IMR-90 (cell line): ENCODE data around the gene SLC46A3. TPM values are rescaled to one million over a fixed set of nuclear protein-coding genes. Genes with fewer than 3 reads are reported as not detected.

ENCODE experiments used
- ATAC-seq: fragments of 200-7000 bp; cut with Tn5 transposase; 2 replicates; pipeline ENCODE4 v1.9.1; 2020; ENCODE audit warnings: low read depth, mild to moderate bottlenecking, moderate library complexity
- BruUV-seq: library from RNA; stranded (reverse); fragments of 400-500 nt; replicated peaks from 2 replicates; lab custom pipeline; 2021; lab: Mats Ljungman, UMichigan
- CTCF ChIA-PET: fragments of 300-600 bp; formaldehyde crosslinking; extraction: SDS; loops from one replicate; lab custom pipeline; 2021; ENCODE audit warnings: antibody characterized with exemption; lab: Yijun Ruan, JAX
- POLR2A ChIA-PET: fragments of 300-600 bp; sonication (Branson Sonifier 250); formaldehyde crosslinking; loops from one replicate; lab custom pipeline; 2022; ENCODE audit warnings: antibody characterized with exemption; ENCODE audit not compliant: unreplicated experiment; lab: Charles Lee
- DNase-seq: peaks from one replicate; pipeline ENCODE4 v3.0.0; 2013
- H2AFZ ChIP-seq: replicated peaks from 2 replicates; pipeline ENCODE3; 2013; ENCODE audit warnings: low read length, mild to moderate bottlenecking; ENCODE audit not compliant: poor library complexity
- H2AK5ac ChIP-seq: 2 replicates; pipeline ENCODE4 v1.6.1; 2013; ENCODE audit warnings: low read depth, low read length, inconsistent platforms
- H2AK9ac ChIP-seq: replicated peaks from 2 replicates; pipeline ENCODE3; 2013; ENCODE audit warnings: mild to moderate bottlenecking, low read depth, low read length, moderate library complexity; ENCODE audit not compliant: poor library complexity
- H2BK120ac ChIP-seq: 2 replicates; pipeline ENCODE4 v1.6.1; 2013; ENCODE audit warnings: low read depth, low read length, inconsistent platforms
- H2BK15ac ChIP-seq: 3 replicates; pipeline ENCODE4 v1.6.1; 2013; ENCODE audit warnings: low read depth, low read length, inconsistent platforms
- H2BK20ac ChIP-seq: 2 replicates; pipeline ENCODE4 v1.6.1; 2013; ENCODE audit warnings: low read depth, mild to moderate bottlenecking, inconsistent platforms, low read length, moderate library complexity
- H2BK5ac ChIP-seq: 2 replicates; pipeline ENCODE4 v1.6.1; 2013; ENCODE audit warnings: mild to moderate bottlenecking, low read depth, low read length, inconsistent platforms; ENCODE audit not compliant: poor library complexity, severe bottlenecking
- H3K14ac ChIP-seq: replicated peaks from 2 replicates; pipeline ENCODE4 v1.6.1; 2013; ENCODE audit warnings: low read depth, low read length, inconsistent platforms
- H3K18ac ChIP-seq: 2 replicates; pipeline ENCODE4 v1.6.1; 2013; ENCODE audit warnings: low read depth, low read length, control low read depth
- H3K23ac ChIP-seq: 2 replicates; pipeline ENCODE4 v1.6.1; 2013; ENCODE audit warnings: low read depth, low read length, inconsistent platforms
- H3K27ac ChIP-seq: 2 replicates; pipeline ENCODE4 v1.5.1; 2013; ENCODE audit warnings: mild to moderate bottlenecking, control low read depth, low read length; ENCODE audit not compliant: insufficient read depth
- H3K27me3 ChIP-seq: 2 replicates; pipeline ENCODE4 v1.6.1; 2013; ENCODE audit warnings: low read length; ENCODE audit not compliant: control insufficient read depth, insufficient read depth
- H3K36me3 ChIP-seq: 2 replicates; pipeline ENCODE4 v1.6.1; 2013; ENCODE audit warnings: low read length, mixed read lengths; ENCODE audit not compliant: control insufficient read depth, insufficient read depth
- H3K4ac ChIP-seq: 2 replicates; pipeline ENCODE4 v1.6.1; 2013; ENCODE audit warnings: low read depth, low read length, inconsistent platforms
- H3K4me1 ChIP-seq: 2 replicates; pipeline ENCODE4 v1.6.1; 2013; ENCODE audit warnings: low read length, mixed read lengths; ENCODE audit not compliant: control insufficient read depth, insufficient read depth
- H3K4me2 ChIP-seq: 2 replicates; pipeline ENCODE4 v1.6.1; 2013; ENCODE audit warnings: low read depth, mild to moderate bottlenecking, control low read depth, low read length, moderate library complexity
- H3K4me3 ChIP-seq: 2 replicates; pipeline ENCODE4 v1.5.1; 2013; ENCODE audit warnings: low read depth, mild to moderate bottlenecking, control low read depth, low read length, moderate library complexity; ENCODE audit not compliant: insufficient read depth
- H3K56ac ChIP-seq: 2 replicates; pipeline ENCODE4 v1.6.1; 2013; ENCODE audit warnings: low read length, inconsistent platforms; ENCODE audit not compliant: insufficient read depth; ENCODE audit errors: extremely low read depth
- H3K79me1 ChIP-seq, 2 experiments: 2 replicates each; pipeline ENCODE4 v1.6.1; 2013; ENCODE audit warnings: low read length in 2 of 2, inconsistent platforms in 1 of 2, low read depth in 1 of 2
- H3K9ac ChIP-seq: 2 replicates; pipeline ENCODE4 v1.6.1; 2013; ENCODE audit warnings: low read depth, low read length, control low read depth
- H3K9me1 ChIP-seq: 2 replicates; pipeline ENCODE4 v1.6.1; 2013; ENCODE audit warnings: low read length, inconsistent platforms; ENCODE audit not compliant: insufficient read depth
- H3K9me3 ChIP-seq: 2 replicates; pipeline ENCODE4 v1.6.1; 2013; ENCODE audit warnings: low read length; ENCODE audit not compliant: control insufficient read depth, insufficient read depth
- H4K20me1 ChIP-seq: 2 replicates; pipeline ENCODE4 v1.6.1; 2013; ENCODE audit warnings: low read length, inconsistent platforms; ENCODE audit not compliant: insufficient read depth
- H4K5ac ChIP-seq: 2 replicates; pipeline ENCODE4 v1.6.1; 2013; ENCODE audit warnings: mild to moderate bottlenecking, low read depth, low read length, control low read depth
- H4K8ac ChIP-seq, 2 experiments: 2 replicates each; pipeline ENCODE4 v1.6.1; 2013; ENCODE audit warnings: low read depth in 2 of 2, low read length in 2 of 2, control low read depth in 1 of 2, inconsistent platforms in 1 of 2
- H4K91ac ChIP-seq: 2 replicates; pipeline ENCODE4 v1.6.1; 2013; ENCODE audit warnings: low read depth, low read length, inconsistent platforms; ENCODE audit not compliant: insufficient read depth
- BHLHE40 ChIP-seq: fragments of 150-350 bp; IDR thresholded peaks from 2 replicates; pipeline ENCODE4 v1.6.1; 2016; ENCODE audit warnings: mild to moderate bottlenecking, low read depth, low read length
- CEBPB ChIP-seq: IDR thresholded peaks from 2 replicates; pipeline ENCODE4 v1.6.1; 2012; ENCODE audit warnings: low read depth, low read length, improper control_type of control experiment
- CHD1 ChIP-seq: IDR thresholded peaks from 2 replicates; pipeline ENCODE4 v1.6.1; 2012; ENCODE audit warnings: low read depth, low read length, improper control_type of control experiment
- FOS ChIP-seq: fragments of 150-350 bp; IDR thresholded peaks from 2 replicates; pipeline ENCODE4 v1.6.1; 2016; ENCODE audit warnings: low read depth, low read length
- MAFK ChIP-seq: IDR thresholded peaks from 2 replicates; pipeline ENCODE4 v1.6.1; 2012; ENCODE audit warnings: low read depth, low read length, improper control_type of control experiment
- MAZ ChIP-seq: IDR thresholded peaks from 2 replicates; pipeline ENCODE4 v1.6.1; 2012; ENCODE audit warnings: low read depth, mild to moderate bottlenecking, low read length, improper control_type of control experiment, moderate library complexity, borderline replicate concordance
- MXI1 ChIP-seq: IDR thresholded peaks from 2 replicates; pipeline ENCODE4 v1.6.1; 2012; ENCODE audit warnings: low read depth, mild to moderate bottlenecking, low read length, moderate library complexity, borderline replicate concordance
- NFE2L2 ChIP-seq: fragments of 150-350 bp; IDR thresholded peaks from 2 replicates; pipeline ENCODE4 v1.6.1; 2016; ENCODE audit warnings: low read depth, mild to moderate bottlenecking, low read length
- POLR2A ChIP-seq: IDR thresholded peaks from 2 replicates; pipeline ENCODE4 v1.6.1; 2012; ENCODE audit warnings: mild to moderate bottlenecking, low read depth, low read length
- RAD21 ChIP-seq: IDR thresholded peaks from 2 replicates; pipeline ENCODE4 v1.6.1; 2012; ENCODE audit warnings: low read length, improper control_type of control experiment
- RCOR1 ChIP-seq: IDR thresholded peaks from 2 replicates; pipeline ENCODE4 v1.6.1; 2012; ENCODE audit warnings: mild to moderate bottlenecking, low read length, improper control_type of control experiment; ENCODE audit not compliant: insufficient replicate concordance
- RFX5 ChIP-seq: IDR thresholded peaks from 2 replicates; pipeline ENCODE4 v1.8.0; 2012; ENCODE audit warnings: low read depth, mild to moderate bottlenecking, low read length, moderate library complexity
- SMC3 ChIP-seq: fragments of 150-350 bp; IDR thresholded peaks from 2 replicates; pipeline ENCODE4 v1.6.1; 2016; ENCODE audit warnings: low read depth, mild to moderate bottlenecking, antibody characterized with exemption, low read length, moderate library complexity
- USF2 ChIP-seq: fragments of 150-350 bp; IDR thresholded peaks from 2 replicates; pipeline ENCODE4 v1.6.1; 2017; ENCODE audit warnings: mild to moderate bottlenecking, antibody characterized with exemption, low read length, low read depth
- WGBS, 2 experiments: methylation state at CpG; one replicate each; pipeline versions ENCODE4 v1.1.5 to v1.1.7; 2013; ENCODE audit warnings: missing lambda C conversion rate in 2 of 2; ENCODE audit not compliant: insufficient read length in 1 of 2; ENCODE audit errors: extremely low coverage in 2 of 2; 5-methylcytosine and 5-hydroxymethylcytosine counted together
- dilution Hi-C: fragments of 300-500 bp; cut with HindIII; formaldehyde crosslinking; loops from one replicate; pipeline ENCODE4 v1.14.3; 2018; ENCODE audit warnings: low sequenced_read_pairs; ENCODE audit not compliant: unreplicated experiment
- in situ Hi-C: fragments of 300-500 bp; cut with MboI; formaldehyde crosslinking; loops from 3 replicates; pipeline ENCODE4 v1.14.3; 2019; ENCODE audit warnings: low sequenced_read_pairs, inconsistent platforms, mixed read lengths
- intact Hi-C: fragments of 100-400 bp; cut with micrococcal nuclease; formaldehyde crosslinking; loops from 2 replicates; pipeline ENCODE4 v1.10.0; 2022
- polyA plus RNA-seq, 3 experiments: library from polyadenylated mRNA; depleted of rRNA; stranded (reverse); fragments of >200 nt; gene quantifications; 2 replicates each; pipeline ENCODE4 v1.2.3, GENCODE V29; 2012; ENCODE audit warnings: low replicate concordance in 1 of 3
- total RNA-seq: library from RNA; depleted of rRNA; stranded (reverse); fragments of >200 nt; gene quantifications from 2 replicates; pipeline ENCODE4 v1.2.3, GENCODE V29; 2012
- TF ChIP-seq, protein P1 (sequence below): fragments of 150-350 bp; IDR thresholded peaks from 2 replicates; pipeline ENCODE4 v1.6.1; 2016; ENCODE audit warnings: low read depth, mild to moderate bottlenecking, low read length, moderate library complexity, borderline replicate concordance
- TF ChIP-seq, protein P2 (sequence below): conservative IDR thresholded peaks from 2 replicates; pipeline ENCODE4 v1.5.1; 2012; ENCODE audit warnings: mild to moderate bottlenecking, low read depth, low read length, improper control_type of control experiment

Gene SLC46A3
- total and polyA plus RNA-seq, 2 of the 4 experiments (the other 2 are of a cell fraction), result 0.54 to 0.89 TPM

DNA sequence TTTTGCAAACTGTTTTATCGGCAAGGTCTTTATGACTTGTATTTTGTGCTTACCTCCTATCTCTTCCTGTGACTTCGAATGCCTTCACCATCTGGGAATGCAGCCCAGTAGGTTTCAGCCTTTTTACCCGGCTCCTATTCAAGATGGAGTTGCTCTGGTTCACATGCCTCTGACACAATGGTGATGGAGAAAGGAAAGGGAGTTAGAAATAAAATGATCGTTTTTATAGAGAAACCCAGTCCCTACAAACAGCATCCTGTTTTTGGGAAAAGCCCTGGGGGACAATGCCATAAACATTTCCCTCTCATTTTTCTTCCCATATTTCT is 27.5 kb upstream of the SLC46A3 start:
- Histone ChIP-seq H3K56ac (no peak overlapping the region), H3K79me1 (no peaks in the 10 kb centered on the region), H3K4ac (no peak overlapping the region), H3K9me1 (no peaks in the 10 kb centered on the region), H2BK120ac (no peak overlapping the region), H3K14ac (no peak overlapping the region), H3K27ac (no peak overlapping the region), H2BK5ac (no peak overlapping the region), H3K9ac (no peak overlapping the region), H3K23ac (no peak overlapping the region), H4K91ac (no peak overlapping the region), H3K18ac (no peak overlapping the region), H4K5ac (no peak overlapping the region), H4K20me1 (no peaks in the 10 kb centered on the region), H3K36me3 (no peaks in the 10 kb centered on the region), H4K8ac (no peak overlapping the region), H2BK20ac (no peak overlapping the region), H2BK15ac (no peak overlapping the region; the same call in 2 of the 3 replicates), H3K4me1 (peaks cover 3% of the 10 kb centered on the region; the same call in 1 of the 2 replicates), H3K27me3 (no peaks in the 10 kb centered on the region), H2AK9ac (no peak overlapping the region), H2AFZ (no peak overlapping the region), H3K4me3 (no peak overlapping the region), H3K4me2 (no peak overlapping the region), H3K9me3 (0 out of 2 replicates have a peak, but pooled peaks cover 2% of the 10 kb centered on the region), H2AK5ac (no peak overlapping the region)
- in situ Hi-C loops (no loop called here), intact Hi-C loops (no loop called here), dilution Hi-C loops (no loop called here)
- WGBS, 2 experiments, result no CpG with 5 or more reads among the region's 4 CpGs
- DNase-seq, result no peak
- ATAC-seq, result no peak
- BruUV-seq, result no TSS peak
- POLR2A ChIA-PET, result no interaction called here
- CTCF ChIA-PET, result no interaction called here
- TF ChIP-seq FOS, result no peak
- no peak for TF ChIP-seq MXI1
- TF ChIP-seq RAD21, result no peak
- TF ChIP-seq RFX5, result no peak
- no peak for TF ChIP-seq RCOR1
- TF ChIP-seq, protein P1, sequence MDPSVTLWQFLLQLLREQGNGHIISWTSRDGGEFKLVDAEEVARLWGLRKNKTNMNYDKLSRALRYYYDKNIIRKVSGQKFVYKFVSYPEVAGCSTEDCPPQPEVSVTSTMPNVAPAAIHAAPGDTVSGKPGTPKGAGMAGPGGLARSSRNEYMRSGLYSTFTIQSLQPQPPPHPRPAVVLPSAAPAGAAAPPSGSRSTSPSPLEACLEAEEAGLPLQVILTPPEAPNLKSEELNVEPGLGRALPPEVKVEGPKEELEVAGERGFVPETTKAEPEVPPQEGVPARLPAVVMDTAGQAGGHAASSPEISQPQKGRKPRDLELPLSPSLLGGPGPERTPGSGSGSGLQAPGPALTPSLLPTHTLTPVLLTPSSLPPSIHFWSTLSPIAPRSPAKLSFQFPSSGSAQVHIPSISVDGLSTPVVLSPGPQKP, result no peak
- TF ChIP-seq CHD1, result no peak
- TF ChIP-seq CEBPB, result no peak
- TF ChIP-seq MAFK, result no peak
- TF ChIP-seq, protein P2, sequence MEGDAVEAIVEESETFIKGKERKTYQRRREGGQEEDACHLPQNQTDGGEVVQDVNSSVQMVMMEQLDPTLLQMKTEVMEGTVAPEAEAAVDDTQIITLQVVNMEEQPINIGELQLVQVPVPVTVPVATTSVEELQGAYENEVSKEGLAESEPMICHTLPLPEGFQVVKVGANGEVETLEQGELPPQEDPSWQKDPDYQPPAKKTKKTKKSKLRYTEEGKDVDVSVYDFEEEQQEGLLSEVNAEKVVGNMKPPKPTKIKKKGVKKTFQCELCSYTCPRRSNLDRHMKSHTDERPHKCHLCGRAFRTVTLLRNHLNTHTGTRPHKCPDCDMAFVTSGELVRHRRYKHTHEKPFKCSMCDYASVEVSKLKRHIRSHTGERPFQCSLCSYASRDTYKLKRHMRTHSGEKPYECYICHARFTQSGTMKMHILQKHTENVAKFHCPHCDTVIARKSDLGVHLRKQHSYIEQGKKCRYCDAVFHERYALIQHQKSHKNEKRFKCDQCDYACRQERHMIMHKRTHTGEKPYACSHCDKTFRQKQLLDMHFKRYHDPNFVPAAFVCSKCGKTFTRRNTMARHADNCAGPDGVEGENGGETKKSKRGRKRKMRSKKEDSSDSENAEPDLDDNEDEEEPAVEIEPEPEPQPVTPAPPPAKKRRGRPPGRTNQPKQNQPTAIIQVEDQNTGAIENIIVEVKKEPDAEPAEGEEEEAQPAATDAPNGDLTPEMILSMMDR, result no peak
- no peak for TF ChIP-seq BHLHE40
- no peak for TF ChIP-seq MAZ
- TF ChIP-seq USF2, result no peak
- no peak for TF ChIP-seq POLR2A
- TF ChIP-seq NFE2L2, result no peak
- TF ChIP-seq SMC3, result no peak
